ENCODE results near the gene PDGFC. TPM values are rescaled to one million over a fixed set of nuclear protein-coding genes. Genes with fewer than 3 reads are reported as not detected.

Gene PDGFC
- total RNA-seq, 1 experiment from 2014 or later: 4.5 TPM

DNA sequence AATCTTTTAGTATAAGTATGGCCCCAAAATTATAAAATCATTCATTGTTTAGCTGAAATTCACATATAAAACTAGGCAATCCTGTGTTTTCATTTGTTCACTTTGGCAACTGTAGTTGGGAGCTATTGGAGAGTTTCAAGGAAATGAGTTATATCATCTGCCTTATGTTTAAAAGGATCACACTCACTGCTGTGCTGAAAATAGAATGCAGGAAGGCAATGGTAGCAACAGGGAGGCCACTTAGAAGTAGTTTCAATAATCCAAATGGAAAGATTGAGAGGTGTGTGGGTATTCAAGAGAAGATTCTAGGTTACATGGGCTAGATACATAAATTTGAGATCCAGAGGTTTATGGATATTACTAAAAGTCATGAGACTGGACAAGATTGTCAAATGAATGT is 184.9 kb downstream of the PDGFC start:
- Histone ChIP-seq H4K91ac (ENCODE audit: insufficient read length, low read depth, low read length) (no peak overlapping the region), H4K8ac (replicated peaks; ENCODE audit: insufficient read length, low read depth, low read length) (no peak overlapping the region), H2BK120ac (ENCODE audit: low read depth, low read length, poor library complexity, severe bottlenecking) (no peak overlapping the region), H4K20me1 (ENCODE audit: control insufficient read depth, insufficient read depth, insufficient read length) (no peaks in the 10 kb centered on the region), H2BK12ac (ENCODE audit: insufficient read length, low read depth, low read length) (no peak overlapping the region), H3T11ph (ENCODE audit: low read length) (no peak overlapping the region), H3K79me2 (ENCODE audit: insufficient read depth, low read length) (no peaks in the 10 kb centered on the region), H2BK15ac (ENCODE audit: low read depth, low read length) (no peak overlapping the region), H3K18ac (ENCODE audit: insufficient read length, low read depth, low read length) (no peak overlapping the region), H3K9ac (ENCODE audit: extremely low read depth, insufficient read length, low read length) (no peak overlapping the region), H3K4me1 (ENCODE audit: insufficient read depth, low read length) (no peaks in the 10 kb centered on the region), H4K5ac (ENCODE audit: insufficient read length, low read depth, low read length) (no peak overlapping the region), H3K4me2 (ENCODE audit: insufficient read depth, insufficient read length, low read length) (no peak overlapping the region), H3K23me2 (ENCODE audit: insufficient read length, low read depth, low read length, poor library complexity, severe bottlenecking) (no peaks in the 10 kb centered on the region), H3K9me3 (ENCODE audit: control insufficient read depth, low read depth, low read length) (no peaks in the 10 kb centered on the region), H3K23ac (ENCODE audit: insufficient read length, low read depth, low read length) (no peak overlapping the region), H2AFZ (ENCODE audit: low read length) (no peak overlapping the region), H2BK20ac (ENCODE audit: low read depth, low read length, poor library complexity, severe bottlenecking) (no peak overlapping the region), H3K27ac (ENCODE audit: insufficient read length, low read depth, low read length) (no peak overlapping the region), H2AK5ac (ENCODE audit: insufficient read length, low read length) (no peak overlapping the region), H3K56ac (ENCODE audit: insufficient read length, low read depth, low read length) (no peak overlapping the region), H2BK5ac (ENCODE audit: insufficient read length, low read length) (no peak overlapping the region), H3K27me3 (ENCODE audit: insufficient read depth, low read length) (no peaks in the 10 kb centered on the region), H3K14ac (ENCODE audit: insufficient read depth, low read length) (no peak overlapping the region), H3K4ac (ENCODE audit: low read depth, low read length) (no peak overlapping the region), H3K79me1 (ENCODE audit: insufficient read depth, low read depth, low read length, poor library complexity, severe bottlenecking) (no peaks in the 10 kb centered on the region)
- H3K9me3 Mint-ChIP-seq: no peaks in the 10 kb centered on the region
- H3K4me3 Mint-ChIP-seq: no peak overlapping the region
- TF ChIP-seq, protein P1, sequence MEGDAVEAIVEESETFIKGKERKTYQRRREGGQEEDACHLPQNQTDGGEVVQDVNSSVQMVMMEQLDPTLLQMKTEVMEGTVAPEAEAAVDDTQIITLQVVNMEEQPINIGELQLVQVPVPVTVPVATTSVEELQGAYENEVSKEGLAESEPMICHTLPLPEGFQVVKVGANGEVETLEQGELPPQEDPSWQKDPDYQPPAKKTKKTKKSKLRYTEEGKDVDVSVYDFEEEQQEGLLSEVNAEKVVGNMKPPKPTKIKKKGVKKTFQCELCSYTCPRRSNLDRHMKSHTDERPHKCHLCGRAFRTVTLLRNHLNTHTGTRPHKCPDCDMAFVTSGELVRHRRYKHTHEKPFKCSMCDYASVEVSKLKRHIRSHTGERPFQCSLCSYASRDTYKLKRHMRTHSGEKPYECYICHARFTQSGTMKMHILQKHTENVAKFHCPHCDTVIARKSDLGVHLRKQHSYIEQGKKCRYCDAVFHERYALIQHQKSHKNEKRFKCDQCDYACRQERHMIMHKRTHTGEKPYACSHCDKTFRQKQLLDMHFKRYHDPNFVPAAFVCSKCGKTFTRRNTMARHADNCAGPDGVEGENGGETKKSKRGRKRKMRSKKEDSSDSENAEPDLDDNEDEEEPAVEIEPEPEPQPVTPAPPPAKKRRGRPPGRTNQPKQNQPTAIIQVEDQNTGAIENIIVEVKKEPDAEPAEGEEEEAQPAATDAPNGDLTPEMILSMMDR (conservative IDR thresholded peaks at IDR 0.05): no peak
- H3K27ac Mint-ChIP-seq: no peak overlapping the region
- H3K4me1 Mint-ChIP-seq: peaks cover 0 to 5% of the 10 kb centered on the region in 2 experiments; a peak in 1 of 4 replicates
- DNase-seq: no peak
- no peaks in the 10 kb centered on the region for H3K27me3 Mint-ChIP-seq (ENCODE audit: low read depth)
- no peaks in the 10 kb centered on the region for H3K36me3 Mint-ChIP-seq (ENCODE audit: insufficient read depth in 1 of 3, low read depth in 3 of 3)
